AML-193 (cell line): ENCODE results near the gene CUTC.
"Not testable (repeated sequence)": the region's sequence is repeated elsewhere in the genome, so short reads cannot be mapped to it uniquely, and the experiment has no call there.

ENCODE experiments used
- DNase-seq, 2 experiments: peaks; one replicate each; lab custom pipeline; 2025; lab: John Stamatoyannopoulos, UW

The CUTC gene

DNA sequence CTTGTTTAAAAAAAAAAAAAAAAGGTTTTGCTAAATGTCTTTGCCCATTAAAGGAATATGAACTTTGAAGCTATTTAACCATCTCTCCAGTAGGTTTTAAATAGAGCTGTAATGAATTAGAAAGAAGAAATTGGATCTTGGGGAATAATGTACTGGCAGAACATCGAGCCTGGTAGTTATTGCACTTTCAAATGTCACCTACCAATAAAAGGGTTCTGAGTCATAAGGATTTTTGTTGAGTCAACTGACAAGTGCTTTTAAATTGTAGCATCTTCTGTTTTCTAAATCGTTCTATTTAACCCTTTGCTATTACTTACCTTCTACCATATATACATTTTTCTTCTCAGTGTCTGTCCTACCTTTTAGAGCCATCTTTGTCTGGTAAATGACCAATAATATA lies 10.7 kb downstream of the CUTC start:
- DNase-seq, result no peak

DNA sequence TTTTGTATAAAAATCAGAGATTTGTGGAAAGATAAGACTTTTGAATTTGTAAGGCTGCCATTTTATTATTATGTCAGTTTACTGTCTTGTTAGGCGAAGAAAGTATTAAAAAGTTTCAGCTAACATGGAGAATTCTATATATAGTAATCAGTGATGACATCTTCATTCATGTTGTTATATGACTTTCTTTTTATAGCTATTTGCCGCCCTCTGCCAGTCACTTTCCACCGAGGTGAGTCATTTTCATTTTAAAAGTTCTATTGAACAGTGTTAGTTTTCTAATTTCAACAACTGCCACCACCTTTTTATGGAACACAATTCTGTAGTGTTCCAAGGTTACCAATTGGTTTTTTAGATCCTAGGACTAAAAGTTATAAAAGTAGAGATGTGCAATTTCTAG lies 11.8 kb downstream of the CUTC start:
- no peak for DNase-seq

DNA sequence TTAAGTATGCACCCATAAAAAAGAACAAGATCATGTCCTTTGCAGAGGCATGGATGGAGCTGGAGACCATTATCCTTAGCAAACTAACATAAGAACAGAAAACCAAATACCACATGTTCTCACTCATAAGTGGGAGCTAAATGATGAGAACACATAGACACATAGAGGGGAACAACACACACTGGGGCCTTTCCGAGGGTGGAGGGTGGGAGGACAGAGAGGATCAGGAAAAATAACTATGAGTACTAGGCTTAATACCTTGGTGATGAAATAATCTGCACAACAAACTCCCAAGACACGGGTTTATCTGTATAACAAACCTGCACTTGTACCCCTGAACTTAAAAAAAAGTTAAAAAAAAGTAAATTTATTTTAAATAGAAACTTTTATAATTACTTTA lies 14.1 kb downstream of the CUTC start:
- not testable (repeated sequence) for DNase-seq

DNA sequence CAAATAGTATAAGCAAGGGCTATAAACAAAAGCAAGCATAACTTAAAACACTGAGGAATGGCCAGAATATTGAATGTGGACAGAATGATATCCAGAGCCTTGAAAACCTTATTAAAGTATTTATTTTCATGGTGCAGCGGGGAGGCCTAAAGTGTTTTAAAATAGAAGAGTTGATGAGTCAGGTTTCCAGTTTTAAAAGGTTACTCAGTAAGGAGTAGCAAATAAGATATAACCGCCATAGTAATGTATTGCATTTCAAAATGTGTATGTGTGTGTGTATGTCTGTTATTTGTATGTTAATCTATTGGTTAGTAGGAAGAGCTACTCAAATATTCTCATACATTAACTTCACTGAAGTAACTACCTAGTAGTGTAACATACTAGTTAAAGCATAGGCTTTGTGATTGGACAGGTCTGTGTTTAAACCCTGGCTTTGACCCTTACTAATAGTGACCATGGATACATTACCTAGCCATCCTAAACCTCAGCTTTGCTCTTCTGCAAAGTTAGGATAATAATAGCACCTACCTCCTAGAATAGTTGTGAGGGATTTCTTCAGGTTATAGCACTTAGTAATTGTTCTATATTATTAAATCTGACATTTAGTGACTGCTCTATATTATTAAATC lies 16.9 kb downstream of the CUTC start:
- DNase-seq, result no peak

DNA sequence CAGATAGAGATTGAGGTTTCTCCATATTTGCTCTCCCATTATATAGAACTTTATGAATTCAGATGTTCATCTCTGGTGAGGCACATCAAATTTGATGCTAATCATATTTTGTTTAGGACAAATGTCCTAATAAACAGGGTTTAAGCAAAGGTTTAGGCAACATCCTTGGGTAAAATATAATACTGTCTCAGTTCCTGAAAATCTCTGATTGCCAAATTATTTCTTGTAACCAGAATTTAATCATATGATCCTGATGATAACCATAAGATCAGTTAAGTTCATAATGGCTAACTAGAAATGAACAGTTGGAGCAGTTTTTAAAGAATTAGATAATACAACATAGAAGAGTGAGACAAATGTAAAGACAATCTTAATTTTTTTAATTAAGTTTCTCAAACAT lies 18.6 kb downstream of the CUTC start:
- DNase-seq, result no peak

DNA sequence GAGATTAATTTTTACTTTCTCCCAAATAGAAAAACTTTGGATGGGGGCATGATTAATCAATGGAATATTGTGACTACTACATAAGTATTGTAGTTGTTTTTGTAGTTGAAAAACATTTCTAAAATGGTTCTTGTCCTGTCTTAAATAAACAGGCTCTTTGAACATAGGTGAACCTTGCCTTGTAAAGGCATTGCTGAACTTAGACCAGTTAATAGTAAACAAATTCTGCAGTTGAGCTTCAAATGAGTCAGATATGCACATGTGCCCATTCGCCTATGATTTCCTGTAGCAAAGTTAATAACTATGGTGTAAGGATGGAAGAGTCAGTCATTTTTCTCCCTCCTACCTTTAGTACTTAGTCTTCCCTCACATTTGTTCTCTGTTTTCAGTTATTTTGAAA lies 22.6 kb downstream of the CUTC start:
- no peak for DNase-seq

DNA sequence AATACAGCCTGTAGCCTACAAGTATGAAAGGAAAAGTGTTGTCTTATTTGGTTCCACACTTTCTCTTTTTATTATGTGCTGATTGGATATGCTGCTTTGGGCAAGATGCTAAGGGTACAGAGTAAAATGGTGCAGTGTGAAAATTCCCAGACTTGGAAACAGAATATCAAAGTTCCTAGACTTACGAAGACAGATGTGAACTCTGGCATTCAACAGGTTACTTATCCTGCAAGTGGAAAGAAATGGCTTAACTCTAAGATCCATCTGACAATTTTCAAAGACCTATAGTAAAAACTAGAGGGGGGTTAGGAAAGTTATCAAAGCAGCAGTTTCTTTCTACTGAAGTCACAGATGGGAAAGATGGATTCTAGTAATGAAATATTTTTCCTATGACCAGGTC lies 24.1 kb downstream of the CUTC start:
- no peak for DNase-seq

DNA sequence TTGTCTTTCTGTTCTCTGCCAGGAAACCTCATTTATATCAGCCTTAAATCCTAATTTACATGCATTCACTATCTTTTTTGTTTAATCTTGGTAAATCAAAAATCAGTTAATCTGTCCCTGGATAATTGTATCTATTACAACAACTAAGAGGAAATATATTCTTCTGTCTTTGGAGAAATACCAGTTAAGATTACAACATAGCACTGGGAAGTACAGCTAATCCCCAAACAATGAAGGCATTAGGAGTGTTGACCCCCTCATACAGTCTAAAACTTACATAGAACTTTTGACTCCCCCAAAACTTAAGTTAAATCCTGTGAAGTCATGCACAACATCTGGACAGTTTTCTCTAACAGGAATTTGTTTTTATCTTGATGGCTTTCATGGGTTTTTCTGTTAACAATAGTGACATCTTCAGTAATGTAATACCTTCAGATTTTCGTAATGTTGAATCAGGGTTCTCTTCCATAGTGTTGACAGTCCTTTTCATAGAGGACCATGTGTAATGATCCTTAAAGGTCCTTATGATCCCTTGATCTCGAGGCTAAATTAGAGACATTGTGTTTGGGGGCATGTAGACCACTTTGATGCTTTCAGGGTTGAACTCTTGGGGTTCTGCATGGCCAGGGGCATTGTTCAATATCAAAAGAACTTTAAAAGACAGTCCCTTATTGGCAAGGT lies 26.3 kb downstream of the CUTC start:
- DNase-seq, result no peak

DNA sequence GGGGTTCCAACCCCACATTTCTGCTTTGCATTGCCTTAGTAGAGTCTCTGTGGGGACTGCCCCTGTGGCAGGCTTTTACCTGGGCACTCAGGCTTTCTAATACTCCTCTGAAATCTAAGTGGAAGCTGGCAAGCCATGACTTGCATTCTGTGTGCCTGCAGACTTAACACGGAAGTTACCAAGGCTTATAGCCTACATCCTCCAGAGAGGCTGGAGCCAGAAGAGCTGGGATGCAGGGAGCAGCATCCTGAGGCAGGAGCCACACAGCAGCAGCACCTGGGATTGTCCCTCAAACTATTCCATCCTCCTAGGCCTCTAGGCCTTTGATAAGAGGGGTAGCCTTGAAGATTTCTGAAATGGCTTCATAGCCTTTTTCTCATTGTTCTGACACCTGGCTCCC lies 28.3 kb downstream of the CUTC start:
- no peak for DNase-seq

DNA sequence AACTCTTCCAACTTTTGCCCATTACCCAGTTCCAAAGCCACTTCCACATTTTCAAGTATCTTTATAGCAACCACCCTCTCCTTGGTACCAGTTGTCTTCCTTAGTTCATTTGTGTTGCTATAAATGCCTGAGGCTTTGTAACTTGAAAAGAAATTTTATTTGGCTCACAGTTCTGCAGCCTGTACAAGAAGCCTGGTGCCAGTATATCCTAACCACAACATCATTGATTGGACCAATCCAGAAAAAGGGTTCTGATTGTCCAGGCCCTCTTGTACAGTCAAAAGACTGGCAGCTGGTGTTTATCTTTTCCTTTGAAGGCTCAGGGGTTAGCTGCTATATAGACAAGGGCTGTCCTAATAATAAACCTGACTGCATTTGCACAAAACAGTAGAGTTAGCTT lies 29.3 kb downstream of the CUTC start:
- no peak for DNase-seq

DNA sequence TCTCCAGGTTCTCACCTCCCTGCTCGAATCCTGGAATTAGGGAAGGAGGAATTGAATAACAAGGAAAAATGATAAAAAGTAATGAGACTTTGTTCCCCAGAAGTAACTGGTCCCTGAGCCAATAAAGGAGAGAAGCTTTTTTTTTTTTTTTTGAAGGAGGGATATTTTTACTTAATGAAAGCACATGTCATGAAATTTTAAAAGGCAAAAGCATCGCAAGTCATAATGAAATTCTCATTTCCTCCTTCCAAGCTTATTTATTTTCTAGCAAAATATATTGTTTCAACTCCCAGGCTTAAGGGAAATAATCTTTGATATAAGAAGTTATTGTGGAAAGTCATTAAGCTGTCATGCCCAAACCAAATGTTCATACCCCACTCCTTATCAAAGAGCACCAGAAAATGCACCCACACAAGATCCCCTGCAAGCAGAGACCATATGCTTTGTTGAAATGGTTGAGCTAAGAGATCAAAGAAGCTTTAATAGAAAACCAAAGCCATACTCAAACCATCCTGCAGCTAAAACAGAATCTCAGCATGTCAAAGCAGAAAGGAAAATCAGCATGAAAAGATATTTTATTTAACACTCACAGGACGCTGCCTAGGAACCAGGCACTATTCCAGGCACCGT lies 33.8 kb downstream of the CUTC start:
- no peak for DNase-seq

DNA sequence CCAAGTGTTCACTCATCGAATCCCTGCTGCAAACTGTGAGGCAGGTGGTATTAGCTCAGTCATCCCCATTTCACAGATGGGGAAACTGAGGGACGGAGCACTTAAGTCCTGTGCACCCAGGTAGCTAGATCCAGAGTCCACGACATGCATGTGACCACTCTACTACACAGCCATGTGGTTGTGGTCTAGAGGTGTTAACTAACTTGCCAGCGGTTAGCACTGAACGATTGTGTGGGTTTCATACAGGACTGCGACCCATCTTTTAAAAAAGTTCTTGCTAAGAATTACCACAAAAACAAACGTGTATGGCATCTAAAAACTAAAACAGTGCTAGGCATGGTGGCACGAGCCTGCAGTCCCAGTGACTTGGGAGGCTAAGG lies 34.3 kb downstream of the CUTC start:
- DNase-seq, result no peak

DNA sequence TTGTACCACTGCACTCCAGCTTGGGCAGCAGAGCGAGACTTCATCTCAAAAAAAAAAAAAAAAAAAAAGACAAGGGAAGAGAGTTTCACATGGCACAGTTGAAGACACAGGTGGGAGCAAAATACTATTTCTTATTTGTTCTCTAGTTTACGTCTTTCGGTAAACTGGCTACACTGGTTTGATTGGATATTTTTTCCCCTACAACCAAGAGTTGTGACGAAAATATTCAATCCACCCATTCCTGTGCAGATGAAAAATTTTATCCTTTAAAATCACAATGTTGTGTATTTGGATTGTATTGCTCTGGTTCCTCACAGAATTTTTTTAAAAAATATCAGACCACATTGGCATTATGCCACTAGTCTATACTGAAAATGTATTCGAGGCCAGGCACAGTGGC lies 35.9 kb downstream of the CUTC start:
- no peak for DNase-seq

DNA sequence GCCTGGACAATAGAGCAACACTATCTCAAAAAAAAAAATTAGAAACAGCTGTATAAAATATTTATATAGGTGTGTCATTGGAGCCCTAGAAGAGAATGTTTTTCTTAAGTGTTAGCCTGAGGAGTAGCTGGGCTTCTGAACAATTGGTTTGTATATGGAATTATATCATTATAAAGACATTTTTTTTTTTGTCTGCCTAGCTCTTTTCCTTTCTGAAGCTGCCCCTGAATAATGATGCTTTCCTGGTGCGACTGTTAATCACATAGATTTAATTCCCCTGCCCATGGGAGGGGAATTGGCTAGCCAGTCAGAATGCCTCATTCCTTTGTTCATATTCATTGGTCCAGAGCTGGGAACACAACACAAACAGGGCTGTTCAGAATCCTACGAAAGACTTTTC lies 36.5 kb downstream of the CUTC start:
- DNase-seq, result no peak

DNA sequence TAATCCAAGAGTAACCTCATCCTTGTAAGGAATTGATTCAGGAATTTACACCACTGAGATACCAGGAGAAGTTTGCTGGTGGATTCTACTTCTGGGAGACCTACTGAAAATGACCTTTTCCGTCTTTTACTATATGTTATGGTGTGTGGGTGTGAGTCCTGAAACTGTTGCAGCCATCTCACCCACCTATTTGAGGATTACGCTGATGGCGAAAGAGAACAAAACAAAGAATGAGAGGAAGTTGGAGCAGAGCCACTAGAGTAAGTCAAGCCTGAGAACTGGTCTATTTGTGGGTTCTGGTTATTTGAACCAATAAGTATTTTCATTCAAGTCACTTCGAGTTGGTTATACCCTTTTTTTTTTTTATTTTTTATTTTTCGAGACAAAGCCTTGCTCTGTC lies 37.7 kb downstream of the CUTC start:
- DNase-seq, result no peak

DNA sequence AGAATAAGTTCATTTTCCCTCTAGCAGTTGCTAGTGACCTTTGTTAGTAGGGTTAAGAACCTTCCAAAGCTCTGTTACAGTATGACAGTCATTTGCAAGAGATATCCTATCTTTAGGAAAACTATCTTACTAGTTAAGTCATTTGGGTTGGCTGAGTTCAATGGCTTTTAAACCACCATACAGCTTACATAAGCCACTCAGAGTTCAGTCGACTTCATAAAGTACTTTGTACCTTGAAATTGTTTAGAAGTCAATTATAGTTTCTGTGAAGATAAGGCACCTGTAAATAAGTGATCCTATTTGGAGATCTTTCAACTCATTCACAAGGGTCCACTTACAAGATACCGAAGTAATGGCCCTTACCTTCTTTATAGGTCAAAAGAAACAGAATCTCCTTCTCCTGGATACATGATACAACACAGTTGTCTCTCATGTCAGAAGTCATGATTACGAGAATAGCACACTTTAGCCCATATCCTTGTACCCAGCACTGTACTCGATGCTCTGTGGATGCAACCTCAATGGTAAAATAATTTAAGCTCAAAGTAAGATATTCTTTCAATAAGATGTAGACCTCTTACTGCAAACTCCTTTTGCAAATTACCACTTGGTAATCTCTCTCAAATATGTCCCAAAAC lies 38.5 kb downstream of the CUTC start:
- no peak for DNase-seq

DNA sequence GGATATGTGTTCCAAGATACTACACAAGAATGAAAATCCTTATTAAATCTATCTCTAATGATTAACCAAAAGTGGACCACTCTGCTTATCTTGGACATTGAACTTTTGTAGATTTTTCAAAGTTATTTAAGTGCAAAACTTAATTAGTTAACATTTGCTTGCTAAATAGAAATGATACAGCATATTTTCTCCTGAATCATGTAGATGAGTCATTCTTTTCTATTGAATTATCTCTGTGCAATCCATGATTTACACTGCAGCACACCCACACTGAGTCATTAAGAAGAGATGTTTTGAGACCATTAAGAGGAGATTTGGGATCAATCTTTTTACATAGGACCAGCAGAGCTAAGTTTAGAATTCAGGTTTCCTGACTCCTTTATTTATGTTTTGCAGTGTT lies 43.8 kb downstream of the CUTC start:
- peak; percentile 38 to 46 for DNase-seq

DNA sequence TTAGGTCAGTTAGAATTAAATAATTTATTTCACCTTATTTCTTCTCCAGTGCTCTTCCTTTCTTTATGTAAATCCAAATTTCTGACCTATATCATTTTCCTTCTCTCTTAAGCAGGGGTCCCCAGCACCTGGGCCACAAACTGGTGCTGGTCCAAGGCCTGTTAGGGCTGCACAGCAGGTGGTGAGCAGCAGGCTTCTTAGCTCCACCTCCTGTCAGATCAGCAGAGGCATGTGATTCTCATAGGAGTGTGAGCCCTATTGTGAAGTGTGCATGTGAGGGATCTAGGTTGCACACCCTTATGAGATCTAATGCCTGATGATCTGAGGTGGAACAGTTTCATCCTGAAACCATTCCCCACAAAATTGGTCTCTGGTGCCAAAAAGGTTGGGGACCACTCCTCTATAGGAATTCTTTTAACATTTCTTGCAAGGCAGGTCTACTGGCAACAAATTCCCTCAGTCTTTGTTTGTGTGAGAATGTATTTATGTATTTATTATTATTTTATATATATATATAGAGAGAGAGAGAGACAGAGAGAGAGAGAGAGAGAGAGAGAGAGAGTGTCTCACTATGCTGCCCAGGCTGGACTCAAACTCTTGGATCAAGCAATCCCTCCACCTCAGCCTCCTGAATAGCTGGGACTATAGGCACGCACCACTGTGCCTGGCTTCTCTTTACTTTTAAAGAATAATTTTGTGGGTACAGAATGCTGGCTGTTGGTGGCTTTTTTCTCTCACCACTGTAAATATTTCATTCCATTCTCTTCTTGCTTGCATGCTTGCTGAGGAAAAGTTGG lies 46.1 kb downstream of the CUTC start:
- DNase-seq, result peak; percentile 4 to 9

DNA sequence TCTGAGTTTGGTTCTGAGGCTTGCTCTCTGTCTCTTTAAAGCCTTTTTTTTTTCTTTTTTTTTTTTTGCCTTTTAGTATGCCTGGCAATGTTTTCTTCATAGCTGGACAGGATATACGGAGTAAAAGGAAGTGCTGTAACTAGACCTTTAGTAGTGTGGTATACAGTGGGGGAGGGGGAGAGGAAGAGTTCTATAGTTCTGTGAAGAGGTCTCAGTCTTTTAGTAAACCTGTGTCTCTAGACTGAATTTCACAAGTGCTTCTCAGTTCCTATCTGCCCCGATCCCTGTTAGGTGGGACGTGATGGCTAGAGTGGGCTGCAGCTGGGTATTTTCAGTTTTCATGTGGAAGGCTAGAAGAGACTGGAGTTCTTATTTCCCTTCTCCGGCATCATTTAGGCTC lies 47.3 kb downstream of the CUTC start:
- peak; percentile 88 to 92 for DNase-seq

DNA sequence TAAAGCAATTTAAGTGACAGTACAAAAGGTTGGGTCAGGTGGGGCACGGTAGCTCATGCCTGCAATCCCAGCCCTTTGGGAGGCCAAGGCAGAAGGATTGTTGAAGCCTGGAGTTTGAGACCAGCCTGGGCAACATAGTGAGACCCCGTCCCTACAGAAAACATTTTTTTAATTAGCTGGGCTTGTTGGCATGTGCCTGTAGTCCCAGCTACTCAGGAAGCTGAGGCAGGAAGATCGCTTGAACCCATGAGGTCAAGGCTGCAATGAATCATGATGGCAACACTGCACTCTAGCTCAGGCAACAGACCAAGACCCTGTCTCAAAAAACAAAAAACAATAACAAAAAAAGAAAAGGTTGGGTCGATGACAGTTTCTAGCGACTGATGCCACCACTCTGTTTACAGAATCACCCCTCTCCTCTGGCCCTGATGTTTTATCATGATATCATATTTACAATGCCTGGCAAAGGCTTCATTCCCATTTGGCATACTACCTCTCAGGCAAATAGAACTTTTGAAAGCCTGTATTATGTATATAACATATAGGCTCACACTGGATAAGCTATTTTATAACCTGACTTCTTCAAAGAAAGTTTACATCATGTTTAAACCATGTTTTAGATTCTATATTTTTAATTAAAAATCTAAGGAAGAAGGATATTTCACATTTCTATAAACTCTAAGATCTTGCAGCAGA lies 49.8 kb downstream of the CUTC start:
- DNase-seq, result no peak

DNA sequence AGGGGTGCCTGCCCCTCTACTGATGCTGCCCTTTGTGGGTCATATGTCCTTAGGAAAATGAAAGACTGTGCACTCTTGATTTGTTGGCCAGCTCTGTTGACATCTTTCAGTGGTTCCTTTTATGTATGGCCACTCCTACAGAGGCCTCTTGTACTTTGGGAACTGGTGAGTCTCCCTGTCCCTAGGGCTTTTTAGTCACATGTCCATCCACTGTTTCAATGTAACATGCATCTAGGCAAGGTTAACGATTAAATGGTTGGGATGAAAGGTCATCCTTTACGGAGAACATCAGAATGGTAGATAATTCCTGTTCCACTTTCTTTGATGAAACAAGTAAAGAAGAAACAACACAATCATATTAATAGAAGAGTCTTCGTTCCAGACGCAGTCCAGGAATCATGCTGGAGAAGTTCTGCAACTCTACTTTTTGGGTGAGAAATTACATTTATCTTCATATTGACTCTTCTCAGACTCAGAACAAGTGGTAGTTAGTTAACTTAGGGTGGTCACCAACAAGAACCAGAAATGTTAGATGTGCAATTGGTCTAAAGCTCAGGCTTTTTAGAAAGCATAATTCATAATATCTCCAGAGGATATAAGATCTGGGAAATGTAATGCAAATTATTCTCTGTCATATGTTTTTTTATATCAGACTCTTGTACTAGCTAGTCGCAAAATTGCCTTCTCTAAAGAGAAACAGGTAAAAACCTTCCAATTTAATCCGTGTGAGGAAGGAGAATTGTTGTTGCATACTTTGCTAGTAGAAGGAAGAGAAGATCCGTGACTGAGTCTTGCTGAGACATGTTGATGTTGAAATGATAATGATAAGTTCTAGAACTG lies 50.6 kb downstream of the CUTC start, which contains the start of gene ABCC2:
TSS of gene ABCC2 (plus strand) at position 194 of the 840 bp plus-strand sequence. CDS start at position 399, 205 bp downstream.
- no peak for DNase-seq
